HG03066 (cell line): ENCODE measurements around the gene CAPN7.

Experiments used
- ATAC-seq: cut with Tn5 transposase; IDR thresholded peaks from one replicate; pipeline ENCODE4 v1.9.1; 2021; ENCODE audit warnings: low read depth; ENCODE audit not compliant: unreplicated experiment

The CAPN7 gene

GRCh38 chr3:15292765-15293522, 86.9 kb downstream of the CAPN7 start:
- ATAC-seq = no peak

- ATAC-seq = no peak
Observed at GRCh38 chr3:15294929-15295328, 88.9 kb downstream of the CAPN7 start.

- ATAC-seq = no peak
Observed at GRCh38 chr3:15295506-15295905, 89.5 kb downstream of the CAPN7 start.

- no peak for ATAC-seq
Observed at GRCh38 chr3:15297608-15298350, 91.7 kb downstream of the CAPN7 start.

- no peak for ATAC-seq
Observed at GRCh38 chr3:15298504-15298903, 92.5 kb downstream of the CAPN7 start.

- no peak for ATAC-seq
Observed at GRCh38 chr3:15299036-15299435, 93.0 kb downstream of the CAPN7 start.

GRCh38 chr3:15300323-15301078, 94.5 kb downstream of the CAPN7 start:
- no peak for ATAC-seq

- no peak for ATAC-seq
Observed at GRCh38 chr3:15301761-15302160, 95.7 kb downstream of the CAPN7 start.
